Measurements from ENCODE around the gene NSUN3.

GRCh38 chr3:94028093-94028837 lies 34.6 kb upstream of the NSUN3 start, which contains the start of gene STX19:
- TF ChIP-seq POLR2A (IDR thresholded peaks at IDR 0.05), result no peak
- TF ChIP-seq CTCF (IDR thresholded peaks at IDR 0.05 in 4 of 5, conservative IDR thresholded peaks at IDR 0.05 in 1 of 5), result no peak
